GM13977 (cell line): Measurements from ENCODE around the gene SLC1A6.

Source experiments
- DNase-seq: peaks from one replicate; pipeline ENCODE4 v3.0.0; 2012; ENCODE audit warnings: low spot score
- CTCF ChIP-seq: IDR thresholded peaks from 2 replicates; pipeline ENCODE4 v1.5.1; 2012; ENCODE audit warnings: mild to moderate bottlenecking, control low read depth; ENCODE audit not compliant: insufficient read depth; ENCODE audit errors: extremely low read depth, missing control alignments
- in situ Hi-C: fragments of 300-500 bp; cut with MboI; formaldehyde crosslinking; loops from one replicate; pipeline ENCODE4 v1.12.0; 2022; ENCODE audit warnings: low sequenced_read_pairs, low pct_unique_long_range_greater_than_20kb, mixed read lengths, inconsistent platforms; ENCODE audit not compliant: unreplicated experiment

The SLC1A6 gene

GRCh38 chr19:14906711-14907110, 73.0 kb downstream of the SLC1A6 start:
- no peak for TF ChIP-seq CTCF
- DNase-seq = no peak
- in situ Hi-C loops = no loop called here

DNA sequence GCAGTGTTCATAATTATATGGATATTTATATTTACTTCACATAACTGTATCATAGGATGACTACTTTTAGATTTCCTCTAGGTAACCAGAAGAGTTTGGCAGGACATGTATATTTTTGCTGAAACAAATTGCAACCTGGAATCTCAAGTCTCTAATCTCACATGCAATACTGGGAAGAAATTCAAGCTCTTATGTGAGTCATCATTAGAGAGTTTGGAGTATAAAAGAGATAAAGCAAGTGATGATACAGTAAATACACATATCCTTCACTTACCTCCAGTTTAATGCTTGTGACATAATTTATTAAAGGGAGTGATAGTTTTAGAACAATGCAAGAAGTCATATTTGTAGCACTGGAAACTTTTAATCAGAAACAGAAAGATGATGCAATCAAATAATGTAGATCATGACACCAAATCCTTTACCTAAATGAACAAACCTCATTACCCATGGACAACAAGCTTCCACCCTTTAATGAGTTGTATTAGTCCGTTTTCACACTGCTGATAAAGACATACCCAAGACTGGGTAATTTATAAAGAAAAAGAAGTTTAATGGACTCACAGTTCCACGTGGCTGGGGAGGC, 77.9 kb downstream of the SLC1A6 start:
- in situ Hi-C loops = no loop called here
- TF ChIP-seq CTCF = no peak
- no peak for DNase-seq
